Measurements from ENCODE around the gene GLS.

DNA sequence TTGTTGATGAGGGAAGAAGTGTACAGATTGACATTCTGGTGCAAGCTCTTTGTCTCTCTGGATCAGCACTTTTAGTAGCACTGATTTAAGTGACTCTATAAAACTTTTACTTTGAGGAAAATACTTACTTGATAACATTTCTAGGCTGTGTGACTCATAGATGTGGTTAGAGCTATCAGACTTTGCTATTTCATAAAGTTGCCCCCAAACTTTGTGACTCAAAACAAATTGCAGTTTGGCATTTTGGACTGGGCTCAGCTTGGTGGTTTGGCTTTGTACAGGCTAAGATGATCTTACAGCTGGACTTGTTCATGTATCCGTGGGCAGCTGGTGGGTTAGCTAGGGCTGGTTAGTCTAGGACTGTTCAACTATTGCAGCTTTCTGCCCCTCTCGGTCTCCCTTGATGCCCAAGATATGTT lies 42.1 kb upstream of the GLS start:
- no peak for TF ChIP-seq RAD21 (IDR thresholded peaks at IDR 0.05; ENCODE audit: low read depth)
- TF ChIP-seq CEBPB (IDR thresholded peaks at IDR 0.05), result no peak
- TF ChIP-seq, protein P1, sequence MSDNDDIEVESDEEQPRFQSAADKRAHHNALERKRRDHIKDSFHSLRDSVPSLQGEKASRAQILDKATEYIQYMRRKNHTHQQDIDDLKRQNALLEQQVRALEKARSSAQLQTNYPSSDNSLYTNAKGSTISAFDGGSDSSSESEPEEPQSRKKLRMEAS (IDR thresholded peaks at IDR 0.05), result no peak
- no peak for TF ChIP-seq EP300 (IDR thresholded peaks at IDR 0.05; ENCODE audit: borderline replicate concordance)
- TF ChIP-seq TEAD4 (IDR thresholded peaks at IDR 0.05), result no peak
- TF ChIP-seq TAF1 (IDR thresholded peaks at IDR 0.05; ENCODE audit: low read depth), result no peak
- TF ChIP-seq, protein P2, sequence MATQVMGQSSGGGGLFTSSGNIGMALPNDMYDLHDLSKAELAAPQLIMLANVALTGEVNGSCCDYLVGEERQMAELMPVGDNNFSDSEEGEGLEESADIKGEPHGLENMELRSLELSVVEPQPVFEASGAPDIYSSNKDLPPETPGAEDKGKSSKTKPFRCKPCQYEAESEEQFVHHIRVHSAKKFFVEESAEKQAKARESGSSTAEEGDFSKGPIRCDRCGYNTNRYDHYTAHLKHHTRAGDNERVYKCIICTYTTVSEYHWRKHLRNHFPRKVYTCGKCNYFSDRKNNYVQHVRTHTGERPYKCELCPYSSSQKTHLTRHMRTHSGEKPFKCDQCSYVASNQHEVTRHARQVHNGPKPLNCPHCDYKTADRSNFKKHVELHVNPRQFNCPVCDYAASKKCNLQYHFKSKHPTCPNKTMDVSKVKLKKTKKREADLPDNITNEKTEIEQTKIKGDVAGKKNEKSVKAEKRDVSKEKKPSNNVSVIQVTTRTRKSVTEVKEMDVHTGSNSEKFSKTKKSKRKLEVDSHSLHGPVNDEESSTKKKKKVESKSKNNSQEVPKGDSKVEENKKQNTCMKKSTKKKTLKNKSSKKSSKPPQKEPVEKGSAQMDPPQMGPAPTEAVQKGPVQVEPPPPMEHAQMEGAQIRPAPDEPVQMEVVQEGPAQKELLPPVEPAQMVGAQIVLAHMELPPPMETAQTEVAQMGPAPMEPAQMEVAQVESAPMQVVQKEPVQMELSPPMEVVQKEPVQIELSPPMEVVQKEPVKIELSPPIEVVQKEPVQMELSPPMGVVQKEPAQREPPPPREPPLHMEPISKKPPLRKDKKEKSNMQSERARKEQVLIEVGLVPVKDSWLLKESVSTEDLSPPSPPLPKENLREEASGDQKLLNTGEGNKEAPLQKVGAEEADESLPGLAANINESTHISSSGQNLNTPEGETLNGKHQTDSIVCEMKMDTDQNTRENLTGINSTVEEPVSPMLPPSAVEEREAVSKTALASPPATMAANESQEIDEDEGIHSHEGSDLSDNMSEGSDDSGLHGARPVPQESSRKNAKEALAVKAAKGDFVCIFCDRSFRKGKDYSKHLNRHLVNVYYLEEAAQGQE (IDR thresholded peaks at IDR 0.05; ENCODE audit: low read depth), result no peak
- no peak for TF ChIP-seq NFIC (IDR thresholded peaks at IDR 0.05)
- no peak for TF ChIP-seq YY1 (IDR thresholded peaks at IDR 0.05; ENCODE audit: low read depth)
- no peak for TF ChIP-seq CREB1 (IDR thresholded peaks at IDR 0.05; ENCODE audit: low read depth)
- TF ChIP-seq EGR1 (IDR thresholded peaks at IDR 0.05), result no peak
- no peak for TF ChIP-seq FOXM1 (IDR thresholded peaks at IDR 0.05; ENCODE audit: borderline replicate concordance, low read depth)
- TF ChIP-seq TCF12 (IDR thresholded peaks at IDR 0.05; ENCODE audit: low read depth), result no peak
- TF ChIP-seq, protein P3, sequence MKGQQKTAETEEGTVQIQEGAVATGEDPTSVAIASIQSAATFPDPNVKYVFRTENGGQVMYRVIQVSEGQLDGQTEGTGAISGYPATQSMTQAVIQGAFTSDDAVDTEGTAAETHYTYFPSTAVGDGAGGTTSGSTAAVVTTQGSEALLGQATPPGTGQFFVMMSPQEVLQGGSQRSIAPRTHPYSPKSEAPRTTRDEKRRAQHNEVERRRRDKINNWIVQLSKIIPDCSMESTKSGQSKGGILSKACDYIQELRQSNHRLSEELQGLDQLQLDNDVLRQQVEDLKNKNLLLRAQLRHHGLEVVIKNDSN (IDR thresholded peaks at IDR 0.05), result no peak

All from Ishikawa (cell line).